Activated T-helper 1 cell treated with anti-CD3 and anti-CD28 coated beads, Interleukin-2, amount 50 U/mL, for 16 hours (primary cell): ENCODE results near the gene MEF2A.
A peak's percentile ranks its signal among the peaks of the same experiment; 100 is the strongest.

Source experiments
- DNase-seq, 2 donors: peaks; one replicate each; pipeline ENCODE4 v3.0.0-alpha.2; 2020; ENCODE audit warnings: low read depth in 1 of 2, low spot score in 1 of 2

MEF2A gene

DNA sequence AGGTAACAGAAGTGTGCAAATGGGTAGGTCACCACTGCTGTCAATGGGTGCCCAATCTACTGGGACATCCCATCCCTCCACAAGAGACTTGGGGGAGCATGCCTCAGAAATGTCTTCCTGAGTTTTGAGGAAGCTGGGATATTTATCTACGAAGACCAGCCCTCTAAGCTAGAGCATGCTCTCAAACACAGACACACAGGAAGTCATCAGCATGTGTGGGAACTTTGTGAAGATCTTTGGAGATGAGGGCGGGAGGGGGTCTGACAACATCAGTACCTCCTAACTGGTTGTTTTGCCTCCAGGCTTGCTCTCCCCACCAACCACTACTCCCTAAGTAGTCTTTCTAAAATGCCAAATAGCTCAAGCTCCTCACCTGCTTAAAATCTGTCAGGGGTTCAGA is 3.5 kb upstream of the MEF2A start:
- DNase-seq: no peak

GRCh38 chr15:99564221-99565048 is 1.3 kb upstream of the MEF2A start:
- DNase-seq: no peak

GRCh38 chr15:99565049-99565298 is 810 bp upstream of the MEF2A start:
- no peak for DNase-seq

DNA sequence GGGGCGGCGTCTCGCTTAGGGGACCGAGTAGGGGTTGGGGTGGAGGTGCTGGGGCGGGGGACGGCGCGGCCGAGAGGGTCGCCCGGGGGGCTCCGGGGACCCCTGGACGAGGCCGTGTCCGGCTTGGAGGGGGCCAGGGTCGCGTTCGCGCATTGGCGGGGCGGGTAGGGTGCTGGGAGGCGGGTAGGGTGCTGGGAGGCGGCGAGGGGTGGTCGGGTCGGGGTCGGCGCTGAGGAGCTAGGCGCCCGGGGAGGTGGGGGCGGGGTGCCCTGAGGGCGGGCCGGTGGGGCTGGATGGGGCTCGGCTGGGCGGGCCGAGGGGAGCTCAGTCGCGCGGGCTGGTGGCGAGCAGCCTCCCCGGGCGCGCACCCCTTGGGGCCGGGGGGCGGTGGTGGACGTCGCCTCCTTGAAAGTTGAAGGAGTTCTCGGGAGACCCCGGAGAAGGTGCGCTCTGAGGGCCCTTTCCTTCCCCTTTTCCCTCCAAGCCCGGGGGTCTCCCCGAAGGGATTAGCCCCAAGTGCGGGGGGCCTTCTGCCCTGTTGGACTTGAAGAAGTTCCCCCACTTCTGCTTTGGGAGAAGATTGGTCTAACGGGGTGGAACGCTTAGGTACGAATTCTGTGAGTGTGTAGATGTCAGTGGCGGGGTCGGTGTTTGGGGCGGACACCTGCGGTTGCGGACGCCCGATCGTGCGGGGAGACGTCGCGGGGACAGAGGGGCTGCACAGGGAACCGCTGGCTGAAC is 543 bp downstream of the MEF2A start:
- peak in 1 of 2 donors; percentile 9 for DNase-seq

GRCh38 chr15:99568625-99569352 is 3.0 kb downstream of the MEF2A start:
- no peak for DNase-seq

DNA sequence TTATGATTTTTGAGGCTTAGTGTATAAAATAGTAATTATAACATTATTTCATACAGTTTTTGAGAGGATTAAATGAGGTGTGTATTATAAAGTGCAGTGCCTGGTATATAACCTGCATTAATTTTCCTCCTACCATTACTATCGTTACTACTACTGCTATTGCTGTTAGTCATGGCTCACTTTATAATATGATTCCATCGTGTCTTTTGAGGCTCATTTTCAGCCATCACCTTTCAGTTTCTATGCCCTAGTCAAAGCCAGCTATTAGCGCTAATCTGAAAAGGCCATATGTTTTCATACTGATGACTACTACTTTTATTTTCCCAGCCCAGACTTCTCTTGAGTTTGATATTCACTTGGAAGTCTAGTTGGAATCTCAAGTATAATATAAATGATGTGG is 5.5 kb downstream of the MEF2A start:
- DNase-seq: no peak

- no peak for DNase-seq
These were observed 8.3 kb downstream of the MEF2A start for GRCh38 chr15:99574048-99574447.

- DNase-seq: no peak
These were observed 8.7 kb downstream of the MEF2A start for GRCh38 chr15:99574502-99574901.

- DNase-seq: no peak
These were observed 13.0 kb downstream of the MEF2A start for GRCh38 chr15:99578809-99579208.

GRCh38 chr15:99580076-99580475 is 14.3 kb downstream of the MEF2A start:
- no peak for DNase-seq

GRCh38 chr15:99582508-99582960 is 16.8 kb downstream of the MEF2A start:
- DNase-seq: no peak

DNA sequence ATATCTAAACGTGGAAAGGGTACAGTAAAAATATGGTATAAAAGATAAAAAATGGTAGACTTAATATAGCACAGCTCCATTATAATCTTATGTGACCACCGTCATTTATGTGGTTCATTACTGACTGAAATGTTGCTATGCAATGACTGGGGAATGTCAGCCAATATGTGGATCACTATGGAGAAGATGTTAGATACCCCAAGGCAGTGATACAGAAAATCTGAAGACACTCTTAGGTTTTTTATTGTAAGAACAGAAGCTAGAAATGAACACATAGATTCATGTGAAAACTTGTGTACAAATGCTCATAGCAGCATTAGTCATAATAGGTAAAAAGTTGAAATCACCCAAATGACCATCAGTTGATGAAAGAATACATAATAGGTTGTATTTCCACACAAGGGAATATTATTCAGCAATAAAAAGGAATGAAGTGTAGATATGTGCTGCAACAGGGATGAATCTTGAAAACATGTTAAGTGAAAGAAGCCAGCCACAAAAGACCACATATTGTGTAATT is 18.4 kb downstream of the MEF2A start:
- DNase-seq: no peak

GRCh38 chr15:99586121-99586520 is 20.3 kb downstream of the MEF2A start:
- DNase-seq: no peak

DNA sequence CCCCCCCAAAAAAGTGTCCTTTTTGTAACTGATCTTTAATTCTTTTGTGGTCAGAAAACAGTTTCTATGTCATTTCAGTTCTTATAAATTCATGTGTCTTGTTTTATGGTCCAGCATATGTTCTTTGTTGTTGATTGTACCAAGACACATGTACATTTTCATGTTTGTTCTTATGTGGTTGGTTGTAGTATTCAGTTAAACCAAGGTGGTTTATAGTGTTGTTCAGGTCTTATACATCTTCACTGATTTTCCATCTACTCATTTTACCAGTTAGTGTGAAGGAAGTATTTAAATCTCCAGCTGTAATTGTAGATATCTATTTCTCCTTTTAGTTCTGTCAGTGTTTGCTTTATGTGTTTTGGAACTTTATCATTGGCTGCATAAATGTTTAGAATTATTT is 24.0 kb downstream of the MEF2A start:
- no peak for DNase-seq

DNA sequence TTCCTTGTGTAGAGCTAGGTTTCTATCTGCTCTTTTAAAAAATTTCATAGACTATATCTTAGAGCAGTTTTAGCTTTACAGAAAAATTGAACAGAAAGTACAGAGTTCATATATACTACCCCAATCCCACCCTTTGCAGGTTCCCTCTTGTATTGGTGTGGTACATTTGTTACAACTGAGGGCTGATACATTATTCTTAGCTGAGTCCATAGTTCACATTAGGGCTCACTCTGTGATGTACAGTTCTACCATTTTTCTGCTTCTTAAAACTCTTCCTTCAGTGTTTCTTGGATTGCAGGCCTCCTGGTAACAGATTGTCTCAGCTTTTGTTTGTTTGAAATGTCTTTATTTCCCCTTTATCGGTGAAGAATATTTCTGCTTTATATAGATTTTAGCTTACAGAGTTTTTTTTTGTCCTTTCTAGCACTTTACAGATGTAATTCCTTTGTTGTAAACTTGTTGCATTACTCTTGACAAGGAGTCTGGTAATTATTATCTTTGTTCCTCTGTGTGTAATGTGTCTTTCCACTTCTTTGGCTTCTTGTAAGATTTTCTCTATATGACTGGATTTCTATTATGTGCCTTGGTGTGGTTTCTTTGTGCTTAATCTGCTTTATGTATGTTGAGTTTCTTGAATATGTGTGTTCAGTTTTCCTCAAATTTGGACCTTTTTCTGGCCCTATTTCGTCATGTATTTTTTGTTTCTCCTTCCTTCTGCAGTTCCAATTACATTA is 25.3 kb downstream of the MEF2A start:
- no peak for DNase-seq

- DNase-seq: no peak
These were observed 26.5 kb downstream of the MEF2A start for GRCh38 chr15:99592145-99592791.

DNA sequence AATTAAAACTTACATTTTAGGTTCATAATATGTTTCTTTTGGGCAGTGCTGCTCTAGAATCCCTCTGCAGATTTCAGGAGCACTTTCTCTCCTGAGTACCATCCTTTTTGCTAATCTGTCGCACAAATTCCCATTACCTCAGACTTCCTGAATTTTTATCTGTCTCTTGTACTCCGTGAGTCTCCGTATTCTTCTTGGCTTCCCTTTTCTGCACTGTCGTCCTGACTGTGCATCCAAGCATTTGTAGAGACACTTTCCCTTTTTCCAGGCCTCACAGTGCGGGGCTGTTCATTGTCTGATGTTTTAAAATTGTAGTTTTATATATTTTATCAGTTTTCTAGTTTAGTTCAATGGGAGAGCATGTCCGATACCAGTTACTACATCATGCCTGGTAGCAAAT is 27.3 kb downstream of the MEF2A start:
- no peak for DNase-seq

- DNase-seq: no peak
These were observed 29.1 kb downstream of the MEF2A start for GRCh38 chr15:99594916-99595315.

DNA sequence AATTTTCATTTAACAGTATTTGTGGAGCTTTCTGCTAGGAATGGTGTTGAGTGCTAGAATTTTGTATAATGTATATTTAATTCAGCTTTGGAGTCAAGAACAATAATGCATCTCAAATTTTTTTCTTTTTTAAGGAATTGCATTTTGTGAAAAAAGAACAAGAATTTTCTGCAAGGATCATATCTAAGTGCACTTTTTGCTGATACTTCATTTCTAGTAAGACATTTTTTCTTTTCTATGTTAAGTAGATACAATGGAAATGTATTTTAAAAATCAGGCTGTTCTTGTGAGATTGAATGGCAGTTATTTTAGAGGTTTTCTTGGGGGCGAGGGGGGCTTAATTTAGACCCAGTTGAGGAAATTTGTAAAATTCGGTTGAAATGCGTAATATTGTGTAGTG is 32.5 kb downstream of the MEF2A start:
- no peak for DNase-seq

GRCh38 chr15:99603828-99604227 is 38.0 kb downstream of the MEF2A start:
- DNase-seq: no peak

DNA sequence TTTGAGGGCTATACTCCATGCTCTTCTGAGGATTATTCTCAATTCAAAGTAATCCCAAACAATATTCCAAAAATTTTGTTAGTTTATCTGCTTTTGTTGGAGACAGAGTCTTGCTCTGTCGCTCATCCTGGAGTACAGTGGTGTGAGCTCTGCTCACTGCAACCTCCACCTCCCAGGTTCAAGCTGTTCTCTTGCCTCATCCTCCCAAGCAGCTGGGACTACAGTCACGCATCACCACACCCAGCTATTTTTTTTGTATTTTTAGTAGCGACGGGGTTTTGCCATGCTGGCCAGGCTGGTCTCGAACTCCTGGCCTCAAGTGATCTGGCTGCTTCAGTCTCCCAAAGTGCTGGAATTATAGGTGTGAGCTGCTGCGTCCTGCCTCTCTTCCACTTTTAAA is 39.1 kb downstream of the MEF2A start:
- DNase-seq: no peak
